PC-3 (cell line): ENCODE results near the gene TPRG1.

ENCODE experiments used
- EZH2phosphoT487 ChIP-seq: fragments of 300-600 bp; sonication (generic); IDR thresholded peaks from 2 replicates; pipeline ENCODE4 v1.6.1; 2018; ENCODE audit warnings: mild to moderate bottlenecking, antibody characterized with exemption, low read length, borderline replicate concordance
- TF ChIP-seq, protein P1 (sequence below): fragments of 300-600 bp; sonication (generic); conservative IDR thresholded peaks from 2 replicates; pipeline ENCODE4 v1.5.1; 2017; ENCODE audit warnings: antibody characterized with exemption, low read depth, mild to moderate bottlenecking, low read length

DNA sequence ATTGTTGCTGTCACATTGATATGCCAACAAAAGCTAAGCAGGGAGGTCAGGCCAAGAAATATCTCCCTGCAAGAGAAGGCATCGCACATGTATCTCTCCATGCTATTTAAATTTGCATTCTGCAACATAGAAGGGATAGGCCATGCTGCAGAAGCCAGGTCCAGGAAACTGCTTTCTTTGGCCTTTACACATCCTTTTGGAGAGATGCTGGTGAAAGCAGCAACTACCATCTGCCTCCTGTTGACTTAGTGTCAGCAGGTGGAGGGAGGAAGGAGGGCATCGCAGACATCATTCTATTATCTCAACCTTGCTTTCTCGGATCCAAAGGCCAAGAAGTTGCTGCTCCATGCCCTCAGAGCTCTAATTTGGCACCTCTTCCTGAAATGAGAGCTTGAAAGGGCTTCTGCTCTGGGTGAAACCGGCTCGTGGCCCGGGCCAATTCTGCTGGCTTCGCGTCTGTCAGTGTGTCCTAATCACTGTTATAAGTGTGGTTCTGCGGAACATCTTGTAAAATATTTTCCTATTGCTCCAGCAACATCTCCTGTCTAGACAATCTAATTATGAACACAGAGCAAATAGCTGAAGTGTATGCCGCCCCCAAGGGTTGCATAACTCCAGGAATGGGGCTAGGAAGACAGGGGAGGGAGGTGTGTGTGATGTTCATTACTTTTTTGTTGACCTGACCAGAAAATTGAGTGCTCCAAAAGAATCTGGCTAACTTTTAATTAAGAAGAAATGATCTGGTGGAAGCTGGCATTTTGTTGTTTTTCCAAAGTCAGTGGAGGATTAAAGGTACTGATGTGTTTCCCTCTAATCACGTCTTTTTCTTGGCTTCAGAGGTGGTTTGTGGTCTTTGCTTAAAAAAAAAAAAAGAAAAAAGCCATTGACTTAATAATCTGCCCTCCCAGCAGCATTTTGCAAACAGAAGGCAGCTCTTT, 89.1 kb downstream of the TPRG1 start:
- TF ChIP-seq, protein P1, sequence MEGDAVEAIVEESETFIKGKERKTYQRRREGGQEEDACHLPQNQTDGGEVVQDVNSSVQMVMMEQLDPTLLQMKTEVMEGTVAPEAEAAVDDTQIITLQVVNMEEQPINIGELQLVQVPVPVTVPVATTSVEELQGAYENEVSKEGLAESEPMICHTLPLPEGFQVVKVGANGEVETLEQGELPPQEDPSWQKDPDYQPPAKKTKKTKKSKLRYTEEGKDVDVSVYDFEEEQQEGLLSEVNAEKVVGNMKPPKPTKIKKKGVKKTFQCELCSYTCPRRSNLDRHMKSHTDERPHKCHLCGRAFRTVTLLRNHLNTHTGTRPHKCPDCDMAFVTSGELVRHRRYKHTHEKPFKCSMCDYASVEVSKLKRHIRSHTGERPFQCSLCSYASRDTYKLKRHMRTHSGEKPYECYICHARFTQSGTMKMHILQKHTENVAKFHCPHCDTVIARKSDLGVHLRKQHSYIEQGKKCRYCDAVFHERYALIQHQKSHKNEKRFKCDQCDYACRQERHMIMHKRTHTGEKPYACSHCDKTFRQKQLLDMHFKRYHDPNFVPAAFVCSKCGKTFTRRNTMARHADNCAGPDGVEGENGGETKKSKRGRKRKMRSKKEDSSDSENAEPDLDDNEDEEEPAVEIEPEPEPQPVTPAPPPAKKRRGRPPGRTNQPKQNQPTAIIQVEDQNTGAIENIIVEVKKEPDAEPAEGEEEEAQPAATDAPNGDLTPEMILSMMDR, result no peak
- TF ChIP-seq EZH2phosphoT487, result no peak
